ENCODE measurements around the gene ATP1A1. TPM values are rescaled to one million over a fixed set of nuclear protein-coding genes. Genes with fewer than 3 reads are reported as not detected.

ATP1A1 gene
- total RNA-seq, 4 donors from 2014 or later: 324 to 3,097 (median 1,990) TPM

- no peak overlapping the region for H3K27ac ChIP-seq
- H3K4me1 ChIP-seq: peaks cover 0 to 27% (median 0%) of the 10 kb centered on the region in 4 donors
Observed at GRCh38 chr1:116392717-116393404, 19.8 kb downstream of the ATP1A1 start.

GRCh38 chr1:116393792-116394191 lies 20.7 kb downstream of the ATP1A1 start:
- 73 to 74% methylated on average over 2 of the region's 2 CpGs for WGBS, 2 donors (ENCODE audit: low coverage in 1 of 2)
- H3K27me3 ChIP-seq: no peaks in the 10 kb centered on the region
- H3K36me3 ChIP-seq: peaks cover 0 to 100% (median 49%) of the 10 kb centered on the region in 4 donors
- H3K4me3 ChIP-seq: no peak overlapping the region
- in situ Hi-C loops (cut with MboI; ENCODE audit: low pct_ligation_motif_present in 1 of 4, low pct_unique_long_range_greater_than_20kb in 1 of 4, low sequenced_read_pairs in 3 of 4): no loop called here
- no peaks in the 10 kb centered on the region for H3K9me3 ChIP-seq
- H3K27ac ChIP-seq: no peak overlapping the region
- H3K4me1 ChIP-seq: peaks cover 0 to 18% (median 0%) of the 10 kb centered on the region in 4 donors
- intact Hi-C loops (cut with DNase I; ENCODE audit: low total_unique reads): no loop called here
- no peak for TF ChIP-seq CTCF (IDR thresholded peaks at IDR 0.05)
- TF ChIP-seq POLR2AphosphoS5 (IDR thresholded peaks at IDR 0.05): no peak
- TF ChIP-seq POLR2A (IDR thresholded peaks at IDR 0.05): no peak
- TF ChIP-seq EP300 (IDR thresholded peaks at IDR 0.05; ENCODE audit: low read depth): no peak
- DNase-seq: no peak

More at GRCh38 chr1:116392717-116393404, 19.8 kb downstream of the ATP1A1 start:
- TF ChIP-seq POLR2A (IDR thresholded peaks at IDR 0.05) (no peak), POLR2AphosphoS5 (IDR thresholded peaks at IDR 0.05) (peak in 1 of 3 donors; percentile 3), CTCF (IDR thresholded peaks at IDR 0.05) (no peak)
- in situ Hi-C loops (cut with MboI; ENCODE audit: low pct_ligation_motif_present in 1 of 4, low pct_unique_long_range_greater_than_20kb in 1 of 4, low sequenced_read_pairs in 3 of 4) (no loop called here), intact Hi-C loops (cut with DNase I; ENCODE audit: low total_unique reads) (no loop called here)
- no peak for DNase-seq
- H3K27me3 ChIP-seq: no peaks in the 10 kb centered on the region
- 85 to 92% methylated on average over 7 to 10 of the region's 10 CpGs for WGBS, 2 donors (ENCODE audit: low coverage in 1 of 2)
- no peak overlapping the region for H3K4me3 ChIP-seq
- peaks cover 0 to 100% (median 49%) of the 10 kb centered on the region in 4 donors for H3K36me3 ChIP-seq
- no peaks in the 10 kb centered on the region for H3K9me3 ChIP-seq

- no peak overlapping the region for H3K27ac ChIP-seq
- H3K4me1 ChIP-seq: peaks cover 0 to 13% (median 0%) of the 10 kb centered on the region in 4 donors
Observed at GRCh38 chr1:116394270-116394669, 21.2 kb downstream of the ATP1A1 start.

GRCh38 chr1:116396769-116397168 lies 23.7 kb downstream of the ATP1A1 start:
- no peak for DNase-seq
- peaks cover 0 to 3% (median 0%) of the 10 kb centered on the region in 4 donors for H3K4me1 ChIP-seq
- no peak for TF ChIP-seq EP300 (IDR thresholded peaks at IDR 0.05; ENCODE audit: low read depth)
- TF ChIP-seq POLR2AphosphoS5 (IDR thresholded peaks at IDR 0.05): peak in 1 of 3 donors; percentile 35
- no peak for TF ChIP-seq CTCF (IDR thresholded peaks at IDR 0.05)
- no peak for TF ChIP-seq POLR2A (IDR thresholded peaks at IDR 0.05)
- H3K27ac ChIP-seq: no peak overlapping the region
- no peak overlapping the region for H3K4me3 ChIP-seq
- H3K27me3 ChIP-seq: no peaks in the 10 kb centered on the region
- intact Hi-C loops (cut with DNase I; ENCODE audit: low total_unique reads) (loop anchor here (5.0 kb wide), 1 partner anchor 976 kb away; no protein-coding TSS in a partner anchor), in situ Hi-C loops (cut with MboI; ENCODE audit: low pct_ligation_motif_present in 1 of 4, low pct_unique_long_range_greater_than_20kb in 1 of 4, low sequenced_read_pairs in 3 of 4) (no loop called here)
- WGBS, 2 donors (ENCODE audit: low coverage in 1 of 2): 93 to 100% methylated on average over 1 of the region's 1 CpG
- peaks cover 0 to 100% (median 50%) of the 10 kb centered on the region in 4 donors for H3K36me3 ChIP-seq
- no peaks in the 10 kb centered on the region for H3K9me3 ChIP-seq

More at GRCh38 chr1:116394270-116394669, 21.2 kb downstream of the ATP1A1 start:
- DNase-seq: no peak
- Histone ChIP-seq H3K4me3 (no peak overlapping the region), H3K27me3 (no peaks in the 10 kb centered on the region), H3K36me3 (peaks cover 0 to 100% (median 49%) of the 10 kb centered on the region in 4 donors), H3K9me3 (no peaks in the 10 kb centered on the region)
- intact Hi-C loops (cut with DNase I; ENCODE audit: low total_unique reads) (no loop called here), in situ Hi-C loops (cut with MboI; ENCODE audit: low pct_ligation_motif_present in 1 of 4, low pct_unique_long_range_greater_than_20kb in 1 of 4, low sequenced_read_pairs in 3 of 4) (no loop called here)
- 82 to 92% methylated on average over 4 of the region's 4 CpGs for WGBS, 2 donors (ENCODE audit: low coverage in 1 of 2)
- TF ChIP-seq POLR2AphosphoS5 (IDR thresholded peaks at IDR 0.05): no peak
- no peak for TF ChIP-seq POLR2A (IDR thresholded peaks at IDR 0.05)
- TF ChIP-seq EP300 (IDR thresholded peaks at IDR 0.05; ENCODE audit: low read depth): no peak
- TF ChIP-seq CTCF (IDR thresholded peaks at IDR 0.05): no peak
